Measurements from ENCODE around the gene ELOVL5.

ELOVL5 gene

DNA sequence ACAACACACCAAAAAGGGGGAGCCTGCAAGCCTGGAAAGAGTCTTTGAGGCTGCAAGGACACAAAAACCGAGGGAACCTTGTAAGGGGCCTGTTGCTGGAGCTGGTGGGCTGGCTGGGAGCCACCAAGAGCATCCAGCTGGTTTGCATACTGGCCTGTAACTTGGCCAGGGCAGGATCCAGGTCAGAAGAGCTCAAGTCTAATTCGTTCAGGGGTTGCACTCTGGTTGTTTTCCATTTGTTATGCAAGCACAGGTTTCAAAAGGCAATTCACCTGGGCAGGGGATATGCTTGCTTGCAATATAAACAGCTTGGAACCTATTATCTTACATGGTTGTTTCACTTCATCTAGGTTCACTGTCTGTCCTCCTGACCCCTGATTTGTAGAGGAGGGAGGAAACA, 101.8 kb downstream of the ELOVL5 start:
- ChIA-PET POLR2A (ENCODE audit: low non-redundant PET) (no interaction called here), CTCF (interaction anchor here (0.6 kb wide), 1 partner anchor 76 kb away, joined by 3 read pairs; no protein-coding TSS in a partner anchor)
- DNase-seq (ENCODE audit: low spot score): no peak

DNA sequence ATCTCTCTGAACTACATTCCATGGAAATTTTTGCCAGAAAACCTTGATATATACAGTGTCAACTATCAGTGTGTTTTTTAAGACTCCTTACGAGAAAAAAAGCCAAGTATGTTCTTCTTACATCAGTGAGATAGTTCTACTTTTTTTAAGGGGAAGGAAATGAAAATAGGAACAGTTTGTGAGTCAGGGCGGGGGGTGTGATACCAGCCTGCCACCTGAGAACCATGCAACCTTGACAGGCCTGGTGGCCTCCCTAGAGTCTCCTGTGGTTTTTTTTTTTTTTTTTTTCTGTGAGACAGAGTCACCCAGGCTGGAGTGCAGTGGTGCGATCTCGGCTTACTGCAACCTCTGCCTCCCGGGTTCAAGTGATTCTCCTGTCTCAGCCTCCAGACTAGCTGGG, 103.8 kb downstream of the ELOVL5 start:
- POLR2A ChIA-PET (ENCODE audit: low non-redundant PET): no interaction called here
- H3K27ac ChIP-seq: no peak overlapping the region
- CTCF ChIA-PET: interaction anchor here (0.9 kb wide), 1 partner anchor 73 kb away, joined by 3 read pairs; no protein-coding TSS in a partner anchor
- DNase-seq (ENCODE audit: low spot score): no peak
- TF ChIP-seq, protein P1, sequence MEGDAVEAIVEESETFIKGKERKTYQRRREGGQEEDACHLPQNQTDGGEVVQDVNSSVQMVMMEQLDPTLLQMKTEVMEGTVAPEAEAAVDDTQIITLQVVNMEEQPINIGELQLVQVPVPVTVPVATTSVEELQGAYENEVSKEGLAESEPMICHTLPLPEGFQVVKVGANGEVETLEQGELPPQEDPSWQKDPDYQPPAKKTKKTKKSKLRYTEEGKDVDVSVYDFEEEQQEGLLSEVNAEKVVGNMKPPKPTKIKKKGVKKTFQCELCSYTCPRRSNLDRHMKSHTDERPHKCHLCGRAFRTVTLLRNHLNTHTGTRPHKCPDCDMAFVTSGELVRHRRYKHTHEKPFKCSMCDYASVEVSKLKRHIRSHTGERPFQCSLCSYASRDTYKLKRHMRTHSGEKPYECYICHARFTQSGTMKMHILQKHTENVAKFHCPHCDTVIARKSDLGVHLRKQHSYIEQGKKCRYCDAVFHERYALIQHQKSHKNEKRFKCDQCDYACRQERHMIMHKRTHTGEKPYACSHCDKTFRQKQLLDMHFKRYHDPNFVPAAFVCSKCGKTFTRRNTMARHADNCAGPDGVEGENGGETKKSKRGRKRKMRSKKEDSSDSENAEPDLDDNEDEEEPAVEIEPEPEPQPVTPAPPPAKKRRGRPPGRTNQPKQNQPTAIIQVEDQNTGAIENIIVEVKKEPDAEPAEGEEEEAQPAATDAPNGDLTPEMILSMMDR (conservative IDR thresholded peaks at IDR 0.05; ENCODE audit: low read depth): no peak

More for the DNA sequence above, 101.8 kb downstream of the ELOVL5 start:
- H3K27ac ChIP-seq: no peak overlapping the region
- TF ChIP-seq, protein P1 (conservative IDR thresholded peaks at IDR 0.05; ENCODE audit: low read depth): no peak

DNA sequence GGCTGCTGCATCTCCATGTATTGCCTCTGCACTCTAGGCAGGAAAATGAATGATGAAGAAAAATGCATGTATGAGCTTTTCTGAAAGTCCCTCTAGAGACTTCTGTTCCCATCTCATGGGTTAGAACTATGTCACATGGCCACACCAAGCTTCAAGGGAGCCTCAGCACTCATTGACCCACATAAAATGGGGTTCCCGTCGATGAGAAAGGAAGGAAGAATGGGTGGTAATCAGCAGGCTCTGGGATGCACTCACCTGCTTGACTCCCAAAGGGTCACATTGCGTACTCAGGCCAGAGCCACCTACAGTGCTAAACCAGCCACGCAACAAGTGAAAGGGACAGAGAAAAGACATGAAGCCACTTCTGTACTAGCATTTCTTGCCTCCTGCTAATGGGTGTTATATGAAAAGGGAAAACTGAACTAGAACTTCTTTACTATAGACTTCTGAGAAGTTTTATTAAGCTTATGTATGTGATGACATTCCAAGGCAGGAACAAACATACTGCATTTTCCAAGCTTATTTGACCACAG, 104.3 kb downstream of the ELOVL5 start:
- H3K27ac ChIP-seq: no peak overlapping the region
- ChIA-PET POLR2A (ENCODE audit: low non-redundant PET) (no interaction called here), CTCF (interaction anchor here (0.9 kb wide), 1 partner anchor 73 kb away, joined by 3 read pairs; no protein-coding TSS in a partner anchor)
- TF ChIP-seq, protein P1 (conservative IDR thresholded peaks at IDR 0.05; ENCODE audit: low read depth): no peak
- no peak for DNase-seq (ENCODE audit: low spot score)

DNA sequence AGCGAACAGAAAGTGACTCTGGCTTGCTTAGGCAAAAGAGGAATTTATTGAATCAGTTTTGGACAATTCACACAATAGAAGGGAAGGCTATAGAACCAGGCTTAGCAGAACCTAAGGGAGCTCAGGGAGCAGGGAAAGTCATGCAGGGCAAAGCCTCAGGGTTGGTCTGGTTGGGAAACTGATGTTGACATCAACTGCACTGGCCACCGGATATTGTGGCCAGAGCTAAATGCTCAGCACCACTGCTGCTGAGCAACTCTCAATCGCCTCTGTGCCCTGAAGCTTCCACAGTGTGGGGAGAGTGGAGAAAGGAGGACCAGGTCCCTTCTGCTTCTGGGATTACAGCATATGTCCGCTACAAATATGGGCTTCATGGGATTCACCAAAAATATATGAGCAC, 106.8 kb downstream of the ELOVL5 start:
- no peak overlapping the region for H3K27ac ChIP-seq
- TF ChIP-seq, protein P1 (conservative IDR thresholded peaks at IDR 0.05; ENCODE audit: low read depth): no peak
- POLR2A ChIA-PET (ENCODE audit: low non-redundant PET): no interaction called here
- DNase-seq (ENCODE audit: low spot score): no peak
- CTCF ChIA-PET: no interaction called here

DNA sequence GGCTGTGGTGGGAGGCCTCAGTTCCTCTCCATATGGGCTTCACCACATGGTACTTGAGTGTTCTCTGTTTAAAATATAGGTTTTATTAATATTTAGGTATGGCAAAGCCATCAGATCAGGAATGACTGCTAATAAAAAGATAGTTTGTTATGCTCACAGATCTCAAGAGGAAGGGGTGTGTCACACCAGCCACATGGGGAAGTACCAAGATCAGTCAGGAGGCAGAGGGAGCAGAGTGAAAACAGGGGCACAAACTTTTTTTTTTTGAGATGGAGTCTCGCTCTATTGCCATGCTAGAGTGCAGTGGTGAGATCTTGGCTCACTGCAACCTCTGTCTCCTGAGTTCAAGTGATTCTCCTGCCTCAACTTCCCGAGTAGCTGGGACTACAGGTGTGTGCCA, 108.0 kb downstream of the ELOVL5 start:
- H3K27ac ChIP-seq: no peak overlapping the region
- DNase-seq (ENCODE audit: low spot score): no peak
- ChIA-PET CTCF (no interaction called here), POLR2A (ENCODE audit: low non-redundant PET) (no interaction called here)
- TF ChIP-seq, protein P1 (conservative IDR thresholded peaks at IDR 0.05; ENCODE audit: low read depth): no peak

DNA sequence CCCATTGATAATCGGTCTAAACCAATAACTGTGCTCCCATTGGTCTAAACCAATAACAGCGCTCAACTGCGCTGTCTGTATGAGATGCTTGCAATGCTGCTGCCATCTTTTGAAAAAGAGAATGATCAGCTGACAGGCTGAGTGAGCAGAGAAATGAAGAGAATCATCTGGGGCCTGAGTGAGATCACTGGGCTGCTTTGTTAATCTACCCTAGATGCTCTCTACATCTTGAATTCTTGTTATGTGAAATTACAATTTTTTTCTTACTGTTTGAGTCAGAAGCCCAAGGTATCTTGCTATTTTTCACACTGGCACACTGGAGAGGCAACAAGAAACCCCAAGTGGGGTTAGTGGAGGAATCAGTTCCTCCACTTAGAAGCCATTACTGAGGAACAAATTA, 108.6 kb downstream of the ELOVL5 start:
- TF ChIP-seq, protein P1 (conservative IDR thresholded peaks at IDR 0.05; ENCODE audit: low read depth): no peak
- no peak overlapping the region for H3K27ac ChIP-seq
- CTCF ChIA-PET: interaction anchor here (0.6 kb wide), 1 partner anchor 1068 kb away, joined by 4 read pairs; no protein-coding TSS in a partner anchor
- POLR2A ChIA-PET (ENCODE audit: low non-redundant PET): no interaction called here
- no peak for DNase-seq (ENCODE audit: low spot score)

Measured in RWPE1 (cell line).